ENCODE data around the gene TMPRSS3. TPM values are rescaled to one million over a fixed set of nuclear protein-coding genes. Genes with fewer than 3 reads are reported as not detected.
A peak's percentile ranks its signal among the peaks of the same experiment; 100 is the strongest.

TMPRSS3 gene
- total RNA-seq, 2 donors from 2014 or later = 0.19 to 8.4 TPM

DNA sequence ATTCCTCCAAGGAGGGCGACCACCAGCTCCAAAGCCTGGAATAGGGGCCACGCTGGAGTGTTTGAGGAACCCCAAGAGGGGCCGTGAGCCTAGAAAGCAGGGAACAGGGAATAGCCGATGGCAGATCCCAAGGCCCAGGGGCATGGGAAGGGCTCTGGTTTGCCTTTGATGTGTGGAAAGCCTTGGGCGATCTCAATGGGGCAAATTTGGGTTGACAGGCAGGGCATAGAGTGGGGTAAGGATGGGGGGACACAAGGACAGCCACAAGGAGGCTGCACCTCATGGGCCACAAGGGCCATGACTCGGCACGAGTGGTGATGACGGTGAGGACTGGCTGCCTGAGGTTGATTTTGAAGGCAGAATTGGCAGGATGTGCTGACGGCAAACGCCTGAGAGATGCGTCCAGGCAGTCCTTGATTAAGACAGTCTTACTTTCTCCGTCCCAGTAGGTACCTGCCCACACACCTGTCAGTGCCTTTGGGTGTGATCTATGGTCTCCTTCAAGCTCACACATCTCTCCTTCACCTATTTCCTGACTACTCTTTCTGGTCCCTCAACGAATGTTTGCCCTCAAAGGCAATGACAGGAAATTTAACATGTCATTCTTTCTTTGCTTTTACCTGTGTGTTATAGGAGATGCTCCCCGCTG, 2.0 kb upstream of the TMPRSS3 start:
- peaks cover 5% of the 10 kb centered on the region for H3K36me3 Mint-ChIP-seq
- H3K27ac Mint-ChIP-seq = peak overlapping the region; percentile 15 to 57
- DNase-seq (ENCODE audit: low spot score) (no peak), ATAC-seq (no peak)
- no peaks in the 10 kb centered on the region for H3K9me3 Mint-ChIP-seq
- peaks cover 13 to 25% of the 10 kb centered on the region in 2 donors for H3K4me1 Mint-ChIP-seq (ENCODE audit: low read depth in 2 of 2)
- peaks cover 5 to 35% of the 10 kb centered on the region in 2 donors for H3K27me3 Mint-ChIP-seq
- H3K4me3 Mint-ChIP-seq = no peak overlapping the region

DNA sequence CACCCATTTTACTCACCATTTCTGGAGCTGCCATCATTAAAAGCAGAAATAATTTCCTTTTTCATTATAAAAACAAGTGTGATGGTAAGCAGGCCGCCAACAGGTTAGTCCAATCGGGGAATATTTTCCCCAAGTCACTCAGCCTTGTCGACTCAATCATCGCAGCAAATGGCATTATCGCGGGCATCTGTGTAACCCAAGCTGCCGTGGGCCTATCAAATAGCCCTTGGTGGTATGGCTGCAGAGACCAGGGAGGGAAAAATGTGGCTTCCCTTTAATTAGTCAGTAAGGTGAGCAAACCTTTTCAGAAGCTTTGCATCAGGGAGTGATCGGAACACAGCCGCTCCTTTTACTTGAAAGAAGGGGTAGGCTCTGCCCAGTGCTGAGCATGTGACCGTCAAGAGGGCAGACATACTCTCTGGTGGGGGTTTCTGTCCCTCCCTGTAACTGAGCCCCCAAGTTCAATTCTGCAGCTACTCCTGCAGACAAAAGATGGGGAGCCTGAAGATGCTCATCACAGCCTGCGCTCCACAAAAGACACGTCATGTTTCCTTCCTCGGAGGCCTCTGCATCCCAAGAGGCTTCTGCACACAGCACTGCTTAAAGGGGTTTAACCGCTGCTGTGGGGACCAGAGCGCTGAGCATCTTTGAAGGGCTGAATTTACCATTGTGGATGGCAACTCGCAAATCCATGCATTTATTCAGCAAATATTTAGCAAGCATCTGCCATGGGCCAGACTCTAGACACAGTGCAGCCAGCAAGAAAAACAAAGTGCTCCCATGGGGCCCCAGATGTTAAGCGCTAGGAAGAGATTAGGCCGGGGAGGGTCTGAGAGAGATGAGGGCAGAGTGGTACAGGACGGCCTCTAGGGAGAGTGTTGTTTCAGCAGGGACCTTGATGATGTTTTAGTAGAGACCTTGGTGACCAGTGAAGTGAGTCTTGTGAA, 1.2 kb upstream of the TMPRSS3 start:
- H3K36me3 Mint-ChIP-seq = peaks cover 5% of the 10 kb centered on the region
- DNase-seq (ENCODE audit: low spot score) = no peak
- no peak for ATAC-seq
- H3K9me3 Mint-ChIP-seq = no peaks in the 10 kb centered on the region
- peak overlapping the region; percentile 15 to 57 for H3K27ac Mint-ChIP-seq
- no peak overlapping the region for H3K4me3 Mint-ChIP-seq
- H3K4me1 Mint-ChIP-seq (ENCODE audit: low read depth in 2 of 2) = peaks cover 11 to 26% of the 10 kb centered on the region in 2 donors
- H3K27me3 Mint-ChIP-seq = peaks cover 9 to 35% of the 10 kb centered on the region in 2 donors

DNA sequence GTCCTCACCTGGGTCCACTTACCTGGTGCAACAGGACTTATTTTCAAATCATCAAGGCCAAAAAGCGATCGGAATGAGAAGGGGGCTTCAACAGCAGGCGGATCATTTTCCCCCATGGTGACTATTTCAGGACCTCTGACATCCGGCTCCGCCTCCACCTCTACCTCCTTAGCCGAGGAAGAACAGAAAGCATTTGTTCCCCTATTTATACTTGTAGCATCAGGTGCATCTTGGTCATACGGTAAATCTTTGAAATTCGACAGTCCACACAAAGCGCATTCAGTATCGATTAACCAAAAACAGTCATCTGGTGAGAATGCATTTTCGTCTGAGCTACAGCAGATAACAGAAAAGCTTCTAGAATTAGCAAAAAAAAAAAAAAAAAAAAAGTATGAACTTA, 550 bp downstream of the TMPRSS3 start:
- H3K4me3 Mint-ChIP-seq = no peak overlapping the region
- ATAC-seq = no peak
- no peaks in the 10 kb centered on the region for H3K9me3 Mint-ChIP-seq
- H3K27me3 Mint-ChIP-seq = peaks cover 7 to 41% of the 10 kb centered on the region in 2 donors
- no peak overlapping the region for H3K27ac Mint-ChIP-seq
- peaks cover 4 to 20% of the 10 kb centered on the region in 2 donors for H3K4me1 Mint-ChIP-seq (ENCODE audit: low read depth in 2 of 2)
- H3K36me3 Mint-ChIP-seq = no peaks in the 10 kb centered on the region
- DNase-seq (ENCODE audit: low spot score) = no peak

DNA sequence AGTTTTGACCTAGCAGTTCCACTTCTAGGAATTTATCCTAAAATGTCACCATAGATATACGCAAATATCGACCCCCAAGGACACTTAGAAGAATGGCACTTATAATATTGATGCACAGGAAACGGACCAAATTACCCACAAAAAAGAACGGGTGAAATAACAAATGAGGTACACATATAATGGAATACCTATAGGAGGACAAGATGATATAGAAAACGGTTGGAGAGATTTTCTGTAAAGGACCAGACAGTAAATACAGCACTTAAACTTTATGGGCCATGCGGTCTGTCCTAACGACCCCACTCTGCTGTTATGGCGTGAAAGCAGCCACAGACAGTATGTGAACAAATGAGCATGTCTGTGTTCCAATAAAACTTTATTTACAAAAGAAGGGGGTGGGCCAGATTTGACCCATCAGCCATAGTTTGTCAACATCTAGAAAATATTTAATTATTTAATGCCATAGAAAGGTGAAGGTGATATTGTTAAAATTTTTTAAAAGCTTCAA, 2.4 kb downstream of the TMPRSS3 start:
- no peak for DNase-seq (ENCODE audit: low spot score)
- H3K9me3 Mint-ChIP-seq = no peaks in the 10 kb centered on the region
- no peak for ATAC-seq
- peaks cover 7 to 44% of the 10 kb centered on the region in 2 donors for H3K27me3 Mint-ChIP-seq
- H3K27ac Mint-ChIP-seq = peak overlapping the region; percentile 35 to 36
- H3K36me3 Mint-ChIP-seq = no peaks in the 10 kb centered on the region
- H3K4me3 Mint-ChIP-seq = peak overlapping the region; percentile 47
- peaks cover 9 to 20% of the 10 kb centered on the region in 2 donors for H3K4me1 Mint-ChIP-seq (ENCODE audit: low read depth in 2 of 2)

DNA sequence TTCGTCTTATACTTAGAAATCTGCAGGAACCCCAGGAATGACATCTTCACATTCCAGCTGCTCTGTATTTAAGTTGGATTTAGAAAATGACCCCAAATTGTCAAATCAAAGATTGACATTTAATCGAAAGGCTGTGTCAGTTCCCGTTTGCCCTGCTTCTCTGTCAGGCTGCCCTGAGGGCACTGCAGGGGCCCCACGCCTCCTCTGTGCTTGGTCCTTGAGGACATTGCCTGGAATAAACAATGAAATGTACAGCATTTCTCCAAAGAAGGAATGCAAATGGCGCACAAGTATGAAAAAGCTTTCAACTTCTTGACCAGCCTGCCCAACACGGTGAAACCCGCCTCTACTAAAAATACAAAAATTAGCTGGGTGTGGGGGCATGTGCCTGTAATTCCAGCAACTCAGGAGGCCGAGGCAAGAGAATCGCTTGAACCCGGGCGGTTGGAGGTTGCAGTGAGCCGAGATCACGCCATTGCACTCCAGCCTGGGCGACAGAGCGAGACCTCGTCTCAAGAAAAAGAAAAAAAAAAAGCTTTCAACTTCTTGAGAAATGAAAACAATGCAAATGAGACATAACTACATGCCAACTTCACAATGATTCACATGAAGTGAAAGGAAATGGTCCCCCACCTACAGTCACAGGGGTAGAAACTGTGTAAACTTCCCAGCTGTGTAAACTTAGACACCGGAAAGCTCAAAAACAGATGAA, 3.0 kb downstream of the TMPRSS3 start:
- peaks cover 7 to 46% of the 10 kb centered on the region in 2 donors for H3K27me3 Mint-ChIP-seq
- peak overlapping the region; percentile 35 to 36 for H3K27ac Mint-ChIP-seq
- peaks cover 9 to 26% of the 10 kb centered on the region in 2 donors for H3K4me1 Mint-ChIP-seq (ENCODE audit: low read depth in 2 of 2)
- DNase-seq (ENCODE audit: low spot score) = no peak
- peak overlapping the region; percentile 47 for H3K4me3 Mint-ChIP-seq
- no peaks in the 10 kb centered on the region for H3K9me3 Mint-ChIP-seq
- no peaks in the 10 kb centered on the region for H3K36me3 Mint-ChIP-seq
- peak in 1 of 2 donors; percentile 74 for ATAC-seq

DNA sequence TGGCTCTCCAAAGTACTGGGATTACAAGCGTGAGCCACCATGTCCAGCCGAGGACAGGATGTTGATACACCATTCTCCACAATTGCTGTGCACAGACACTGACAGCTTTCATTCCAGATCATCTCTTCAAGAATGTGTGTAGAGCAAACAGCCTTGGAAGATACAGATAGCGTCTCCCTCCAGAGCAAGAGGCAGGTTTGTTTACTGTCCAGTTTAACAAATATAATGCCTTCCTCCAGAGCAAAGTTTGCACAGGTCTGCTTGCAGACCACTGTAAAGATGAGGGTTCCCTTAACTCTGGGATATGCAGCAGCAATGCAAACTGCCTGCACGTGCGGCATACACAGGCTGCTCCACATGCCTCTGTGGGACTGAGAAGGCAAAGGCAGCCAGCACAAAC, 4.6 kb downstream of the TMPRSS3 start:
- H3K4me1 Mint-ChIP-seq (ENCODE audit: low read depth in 2 of 2) = peaks cover 8 to 38% of the 10 kb centered on the region in 2 donors
- no peaks in the 10 kb centered on the region for H3K36me3 Mint-ChIP-seq
- ATAC-seq = no peak
- H3K9me3 Mint-ChIP-seq = no peaks in the 10 kb centered on the region
- no peak for DNase-seq (ENCODE audit: low spot score)
- peaks cover 7 to 52% of the 10 kb centered on the region in 2 donors for H3K27me3 Mint-ChIP-seq
- H3K4me3 Mint-ChIP-seq = no peak overlapping the region
- no peak overlapping the region for H3K27ac Mint-ChIP-seq

DNA sequence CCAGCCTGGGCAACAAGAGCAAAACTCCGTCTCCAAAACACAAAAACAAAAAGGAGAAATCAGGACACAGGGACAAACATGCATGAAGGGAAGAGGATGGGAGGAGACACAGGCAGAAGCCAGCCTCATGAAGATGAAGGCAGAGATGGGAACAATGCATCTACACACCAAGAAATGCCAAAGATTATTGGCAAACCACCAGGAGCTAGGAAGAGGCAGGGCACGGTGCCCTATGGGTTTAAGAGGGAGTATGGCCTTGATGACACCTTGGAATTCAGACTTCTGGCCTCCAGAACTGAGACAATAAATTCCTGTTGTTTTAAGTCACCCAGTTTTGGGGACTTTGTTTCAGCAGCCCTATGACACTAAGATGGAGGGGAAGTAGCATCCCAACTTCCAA, 5.2 kb downstream of the TMPRSS3 start:
- no peak overlapping the region for H3K4me3 Mint-ChIP-seq
- ATAC-seq (no peak), DNase-seq (ENCODE audit: low spot score) (no peak)
- peaks cover 8 to 38% of the 10 kb centered on the region in 2 donors for H3K4me1 Mint-ChIP-seq (ENCODE audit: low read depth in 2 of 2)
- no peak overlapping the region for H3K27ac Mint-ChIP-seq
- peaks cover 7 to 51% of the 10 kb centered on the region in 2 donors for H3K27me3 Mint-ChIP-seq
- no peaks in the 10 kb centered on the region for H3K36me3 Mint-ChIP-seq
- no peaks in the 10 kb centered on the region for H3K9me3 Mint-ChIP-seq

DNA sequence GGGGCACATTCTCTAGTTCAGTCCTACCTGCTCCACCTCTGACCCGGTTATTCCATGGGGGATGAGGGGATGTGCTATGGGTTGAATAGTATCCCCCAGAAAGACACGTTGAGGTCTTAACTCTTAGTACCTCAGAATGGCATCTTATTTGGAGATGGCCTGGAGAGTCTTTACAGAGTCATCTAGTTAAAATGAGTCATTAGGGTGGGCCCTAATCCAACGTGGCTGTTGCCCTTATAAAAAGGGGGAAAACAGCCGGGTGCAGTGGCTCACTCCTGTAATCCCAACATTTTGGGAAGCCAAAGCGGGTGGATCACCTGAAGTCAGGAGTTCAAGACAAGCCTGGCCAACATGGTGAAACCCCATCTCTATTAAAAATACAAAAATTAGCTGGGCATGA, 5.7 kb downstream of the TMPRSS3 start:
- peaks cover 7 to 49% of the 10 kb centered on the region in 2 donors for H3K27me3 Mint-ChIP-seq
- no peak for ATAC-seq
- H3K9me3 Mint-ChIP-seq = no peaks in the 10 kb centered on the region
- no peaks in the 10 kb centered on the region for H3K36me3 Mint-ChIP-seq
- H3K4me1 Mint-ChIP-seq (ENCODE audit: low read depth in 2 of 2) = peaks cover 9 to 38% of the 10 kb centered on the region in 2 donors
- no peak for DNase-seq (ENCODE audit: low spot score)
- H3K4me3 Mint-ChIP-seq = no peak overlapping the region
- H3K27ac Mint-ChIP-seq = no peak overlapping the region

DNA sequence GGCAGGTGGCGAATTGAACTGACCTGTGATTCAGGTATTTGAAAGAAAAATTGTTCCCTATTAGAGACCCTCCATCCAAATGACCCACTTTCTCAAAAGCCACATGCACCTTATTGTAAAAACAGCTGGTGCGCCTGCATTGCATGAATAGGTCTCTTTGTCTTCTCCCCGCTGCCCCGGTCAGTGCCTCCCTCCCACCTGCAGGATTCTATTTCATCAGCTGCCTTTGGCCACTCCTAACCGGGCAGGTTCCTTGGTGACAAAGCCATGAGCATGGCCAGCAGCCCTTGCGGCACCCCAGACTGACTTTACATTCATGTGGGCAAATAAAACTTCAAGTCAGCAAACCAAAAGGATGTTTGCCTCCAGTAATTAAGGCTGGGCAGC, 6.4 kb downstream of the TMPRSS3 start:
- Mint-ChIP-seq H3K36me3 (no peaks in the 10 kb centered on the region), H3K4me1 (ENCODE audit: low read depth in 2 of 2) (peaks cover 11 to 38% of the 10 kb centered on the region in 2 donors), H3K4me3 (peak overlapping the region; percentile 62), H3K27me3 (peaks cover 7 to 45% of the 10 kb centered on the region in 2 donors), H3K9me3 (no peaks in the 10 kb centered on the region), H3K27ac (peak overlapping the region in 1 of 2 donors; percentile 32)
- ATAC-seq (no peak), DNase-seq (ENCODE audit: low spot score) (no peak)

DNA sequence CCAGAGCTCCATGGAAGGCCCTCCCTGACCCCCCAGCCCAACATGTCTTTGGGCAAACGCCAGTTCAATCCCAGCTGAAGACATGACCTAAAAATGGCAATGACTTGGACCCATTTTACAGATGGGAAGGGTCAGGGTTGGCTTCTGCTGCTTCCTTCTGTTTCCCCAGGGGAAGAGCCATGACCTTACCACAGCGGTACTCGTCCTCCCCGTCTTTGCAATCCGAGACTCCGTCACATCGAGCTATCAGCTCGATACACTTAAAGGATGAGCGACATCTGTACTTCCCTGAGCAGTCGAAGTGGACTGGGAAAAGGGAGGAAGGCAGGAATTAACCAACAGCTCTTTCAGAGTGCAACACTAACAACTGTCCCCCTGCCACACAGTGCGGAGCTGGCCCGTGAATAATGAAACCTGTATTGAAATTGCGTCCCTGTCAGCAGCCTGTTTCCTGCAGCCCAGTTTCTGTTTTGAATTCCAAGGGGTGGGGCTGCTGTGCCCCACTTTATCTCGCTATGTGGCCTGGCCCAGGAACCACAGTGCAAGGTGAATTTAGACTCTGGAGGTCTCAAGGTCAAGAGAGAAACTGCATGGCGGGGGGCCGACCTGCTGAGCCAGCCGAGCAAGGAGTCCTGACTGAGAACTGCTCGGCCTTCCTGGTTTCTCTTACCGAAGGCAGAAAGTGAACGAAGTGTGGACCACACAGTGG, 7.0 kb downstream of the TMPRSS3 start:
- peak overlapping the region in 1 of 2 donors; percentile 32 for H3K27ac Mint-ChIP-seq
- H3K36me3 Mint-ChIP-seq = no peaks in the 10 kb centered on the region
- ATAC-seq (peak in 1 of 2 donors; percentile 71), DNase-seq (ENCODE audit: low spot score) (no peak)
- H3K9me3 Mint-ChIP-seq = no peaks in the 10 kb centered on the region
- H3K4me1 Mint-ChIP-seq (ENCODE audit: low read depth in 2 of 2) = peaks cover 11 to 38% of the 10 kb centered on the region in 2 donors
- peaks cover 7 to 45% of the 10 kb centered on the region in 2 donors for H3K27me3 Mint-ChIP-seq
- H3K4me3 Mint-ChIP-seq = peak overlapping the region; percentile 62

DNA sequence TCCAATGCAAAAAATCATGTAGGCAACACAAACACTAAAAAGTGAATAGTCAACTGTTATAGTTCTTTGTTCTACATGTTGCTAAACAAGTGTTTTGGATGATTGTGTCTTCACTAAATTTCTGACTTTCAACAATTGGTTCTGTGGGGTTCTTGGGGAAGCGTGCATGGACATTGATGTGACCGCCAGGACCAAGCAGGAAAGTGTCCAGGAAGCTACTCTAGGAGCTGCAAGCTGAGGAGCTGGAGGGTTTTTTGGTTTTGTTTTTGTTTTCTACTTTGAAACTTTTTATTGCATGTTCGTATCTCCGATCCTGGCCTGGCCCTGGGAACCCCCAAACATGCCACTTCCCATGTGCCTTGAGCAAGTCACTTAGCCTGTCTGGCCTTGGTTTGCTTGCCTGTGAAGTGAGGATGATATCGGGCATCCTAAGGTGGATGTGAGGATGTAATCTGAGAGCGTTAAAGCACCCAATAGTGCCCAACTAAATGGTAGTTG, 8.0 kb downstream of the TMPRSS3 start:
- Mint-ChIP-seq H3K4me3 (peak overlapping the region; percentile 46), H3K4me1 (ENCODE audit: low read depth in 2 of 2) (peaks cover 11 to 32% of the 10 kb centered on the region in 2 donors), H3K27me3 (peaks cover 7 to 43% of the 10 kb centered on the region in 2 donors), H3K36me3 (no peaks in the 10 kb centered on the region), H3K9me3 (no peaks in the 10 kb centered on the region), H3K27ac (peak overlapping the region in 1 of 2 donors; percentile 32)
- no peak for DNase-seq (ENCODE audit: low spot score)
- no peak for ATAC-seq

DNA sequence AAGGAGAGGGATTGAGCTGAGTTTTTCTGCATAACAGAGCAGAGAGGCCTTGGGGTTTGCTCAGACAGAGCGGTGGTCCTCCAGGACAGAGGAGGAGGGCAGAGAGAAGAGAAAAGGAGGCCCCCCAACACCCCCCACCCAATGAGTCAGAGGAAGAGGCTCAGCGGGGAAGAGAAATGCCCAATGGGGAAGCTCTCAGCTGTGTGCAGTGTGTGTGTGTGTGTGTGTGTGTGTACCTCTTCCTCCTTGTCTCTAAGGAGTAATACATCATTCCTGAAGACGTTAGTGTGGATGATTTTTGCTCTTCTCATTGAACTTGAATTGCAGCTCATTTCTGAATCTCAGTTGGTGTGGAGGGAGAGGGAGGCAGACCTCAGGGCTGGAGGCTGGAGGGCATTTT, 8.7 kb downstream of the TMPRSS3 start:
- Mint-ChIP-seq H3K9me3 (peaks cover 2% of the 10 kb centered on the region), H3K27me3 (peaks cover 5 to 45% of the 10 kb centered on the region in 2 donors), H3K4me3 (peak overlapping the region; percentile 46), H3K36me3 (peaks cover under 1% of the 10 kb centered on the region), H3K27ac (peak overlapping the region in 1 of 2 donors; percentile 32), H3K4me1 (ENCODE audit: low read depth in 2 of 2) (peaks cover 11 to 30% of the 10 kb centered on the region in 2 donors)
- no peak for ATAC-seq
- no peak for DNase-seq (ENCODE audit: low spot score)

Data from natural killer cell treated with Interleukin-12 subunit alpha and Interleukin-12 subunit beta and Interleukin-15 and Interleukin-18, amount 100 ng/mL, for 72 hours (primary cell).